Motor neuron (in vitro differentiated cells): ENCODE measurements around the gene ANKRD36B. TPM values are rescaled to one million over a fixed set of nuclear protein-coding genes. Genes with fewer than 3 reads are reported as not detected.
"Not testable (repeated sequence)": the region's sequence is repeated elsewhere in the genome, so short reads cannot be mapped to it uniquely, and the experiment has no call there.

Experiments
- ATAC-seq, 8 experiments: fragments of 200-7000 bp; cut with Tn5 transposase; replicated peaks in 6 of 8; 2 replicates each; pipeline ENCODE4 v1.8.0; 2021; ENCODE audit warnings: mild to moderate bottlenecking in 8 of 8, moderate library complexity in 8 of 8
- H3K27ac ChIP-seq, 2 donors: fragments of 250-450 bp; sonication (Bioruptor Pico); 2 replicates each; pipeline ENCODE4 v1.9.0; 2021; ENCODE audit warnings: antibody characterized with exemption in 2 of 2, mild to moderate bottlenecking in 2 of 2, moderate library complexity in 1 of 2
- H3K4me1 ChIP-seq, 2 donors: fragments of 250-450 bp; sonication (Bioruptor Pico); replicated peaks in 1 of 2; 2 replicates each; pipeline ENCODE4 v1.6.1; 2021; ENCODE audit warnings: antibody characterized with exemption in 2 of 2, mild to moderate bottlenecking in 2 of 2, moderate library complexity in 1 of 2
- H3K4me3 ChIP-seq, 5 donors: fragments of 250-450 bp; sonication (Bioruptor Pico); 2 replicates each; pipeline ENCODE4 v1.9.0; 2021; ENCODE audit warnings: antibody characterized with exemption in 5 of 5, mild to moderate bottlenecking in 5 of 5, moderate library complexity in 4 of 5
- WGBS, 10 experiments: fragments of 450-650 bp; shearing (Covaris generic); methylation state at CpG; one replicate each; pipeline ENCODE4 v1.0.0; 2022; 5-methylcytosine and 5-hydroxymethylcytosine counted together
- in situ Hi-C, 9 experiments: fragments of 400-800 bp; cut with MboI; loops; one replicate each; pipeline ENCODE4 v1.15.0; 2021; ENCODE audit warnings: low sequenced_read_pairs in 9 of 9, low pct_unique_long_range_greater_than_20kb in 2 of 9; ENCODE audit not compliant: unreplicated experiment in 9 of 9
- total RNA-seq, 8 experiments: library from RNA; unstranded; fragments of 300-600 nt; gene quantifications; 2 replicates each; pipeline versions ENCODE4 v1.2.3 to v1.2.4, GENCODE V29; 2022

The ANKRD36B gene
- 10 to 100 TPM; 23.9 to 78.1 (median 47.3) TPM for total RNA-seq

GRCh38 chr2:97589598-97590510, at the start of gene ANKRD36B:
Gene ANKRD36B (minus strand): TSS chr2:97589877. CDS start chr2:97589685, 192 bp downstream.
- peak; percentile 79 to 89 (median 86) for ATAC-seq
- H3K4me1 ChIP-seq, in situ Hi-C loops: not testable (repeated sequence)
- Histone ChIP-seq H3K4me3 (peak within 1 kb of the TSS; percentile 65 to 89 (median 78)), H3K27ac (peak within 1 kb of the TSS; percentile 89 to 97)
- 0 to 1% methylated on average over 6 to 12 of the region's 90 CpGs; no CpG with 5 or more reads in 8 of the 10 experiments for WGBS, 10 experiments

- ATAC-seq, in situ Hi-C loops, H3K27ac ChIP-seq, H3K4me1 ChIP-seq, H3K4me3 ChIP-seq: not testable (repeated sequence)
- 60 to 67% methylated on average over 1 of the region's 8 CpGs; no CpG with 5 or more reads in 8 of the 10 experiments for WGBS, 10 experiments
Observed at GRCh38 chr2:97626049-97626430, 36.4 kb upstream of the ANKRD36B start.

- H3K4me3 ChIP-seq, H3K4me1 ChIP-seq, in situ Hi-C loops, H3K27ac ChIP-seq: not testable (repeated sequence)
- ATAC-seq = peak in 3 of 8 experiments; percentile 33 to 78 (median 65)
- no CpG with 5 or more reads among the region's 8 CpGs for WGBS, 10 experiments
Observed at GRCh38 chr2:97625354-97626048, 35.8 kb upstream of the ANKRD36B start.

- in situ Hi-C loops, H3K4me1 ChIP-seq, H3K4me3 ChIP-seq, H3K27ac ChIP-seq, ATAC-seq: not testable (repeated sequence)
Observed at GRCh38 chr2:97622976-97623375, 33.3 kb upstream of the ANKRD36B start.

GRCh38 chr2:97620492-97620891, 30.8 kb upstream of the ANKRD36B start:
- in situ Hi-C loops, H3K27ac ChIP-seq, ATAC-seq, H3K4me1 ChIP-seq, H3K4me3 ChIP-seq: not testable (repeated sequence)
- WGBS, 10 experiments = 77 to 100% (median 83%) methylated on average over 1 of the region's 1 CpG; no CpG with 5 or more reads in 4 of the 10 experiments

GRCh38 chr2:97618939-97619827, 29.5 kb upstream of the ANKRD36B start:
- ATAC-seq = peak; percentile 89 to 97 (median 95)
- not testable (repeated sequence) for H3K4me3 ChIP-seq
- no CpG with 5 or more reads among the region's 14 CpGs for WGBS, 10 experiments

GRCh38 chr2:97617911-97618310, 28.2 kb upstream of the ANKRD36B start:
- H3K27ac ChIP-seq = no peak overlapping the region
- in situ Hi-C loops = no loop called here
- WGBS, 10 experiments = 93 to 100% methylated on average over 3 to 5 of the region's 6 CpGs; no CpG with 5 or more reads in 8 of the 10 experiments
- H3K4me1 ChIP-seq = no peaks in the 10 kb centered on the region
- no peak for ATAC-seq
- H3K4me3 ChIP-seq = no peak overlapping the region

More at GRCh38 chr2:97618939-97619827, 29.5 kb upstream of the ANKRD36B start:
- H3K4me1 ChIP-seq, in situ Hi-C loops, H3K27ac ChIP-seq: not testable (repeated sequence)

- H3K4me1 ChIP-seq, H3K4me3 ChIP-seq, H3K27ac ChIP-seq, in situ Hi-C loops: not testable (repeated sequence)
- peak in 3 of 8 experiments; percentile 37 to 67 (median 42) for ATAC-seq
- no CpG with 5 or more reads among the region's 8 CpGs for WGBS, 10 experiments
Observed at GRCh38 chr2:97615746-97616145, 26.1 kb upstream of the ANKRD36B start.

GRCh38 chr2:97611895-97612294, 22.2 kb upstream of the ANKRD36B start:
- in situ Hi-C loops, H3K4me3 ChIP-seq, H3K4me1 ChIP-seq, H3K27ac ChIP-seq, ATAC-seq: not testable (repeated sequence)
- no CpG with 5 or more reads among the region's 7 CpGs for WGBS, 10 experiments

GRCh38 chr2:97608745-97609144, 19.1 kb upstream of the ANKRD36B start:
- H3K4me1 ChIP-seq, in situ Hi-C loops, H3K4me3 ChIP-seq, H3K27ac ChIP-seq, ATAC-seq: not testable (repeated sequence)
- 20 to 100% (median 50%) methylated on average over 1 to 2 of the region's 4 CpGs; no CpG with 5 or more reads in 7 of the 10 experiments for WGBS, 10 experiments

- H3K4me1 ChIP-seq, H3K27ac ChIP-seq, H3K4me3 ChIP-seq, in situ Hi-C loops: not testable (repeated sequence)
- WGBS, 10 experiments = no CpG with 5 or more reads among the region's 12 CpGs
- ATAC-seq = peak in 3 of 8 experiments; percentile 31 to 69 (median 32)
Observed at GRCh38 chr2:97605524-97606339, 16.1 kb upstream of the ANKRD36B start.

GRCh38 chr2:97605109-97605508, 15.4 kb upstream of the ANKRD36B start:
- H3K4me1 ChIP-seq, H3K27ac ChIP-seq, H3K4me3 ChIP-seq, in situ Hi-C loops: not testable (repeated sequence)
- peak in 3 of 8 experiments; percentile 44 to 64 (median 54) for ATAC-seq
- no CpG with 5 or more reads among the region's 8 CpGs for WGBS, 10 experiments
